ENCODE data around the gene HSDL2.

DNA sequence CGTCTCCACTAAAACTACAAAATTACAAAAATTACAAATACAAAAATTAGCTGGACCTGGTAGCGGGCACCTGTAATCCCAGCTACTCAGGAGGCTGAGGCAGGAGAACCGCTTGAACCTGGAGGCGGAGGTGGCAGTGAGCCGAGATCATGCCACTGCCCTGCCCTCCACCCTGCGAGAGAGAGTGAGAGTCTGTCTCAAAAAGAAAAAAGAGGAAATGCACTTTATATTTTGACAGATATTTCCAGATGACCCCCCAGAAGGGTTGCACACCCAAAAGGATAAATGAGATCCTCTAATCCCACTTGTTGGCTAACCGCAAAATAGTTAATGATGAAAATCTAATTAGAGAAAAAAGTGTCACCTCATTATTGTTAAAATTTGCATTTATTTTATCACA, 2.2 kb downstream of the HSDL2 start:
- TF ChIP-seq, protein P1, sequence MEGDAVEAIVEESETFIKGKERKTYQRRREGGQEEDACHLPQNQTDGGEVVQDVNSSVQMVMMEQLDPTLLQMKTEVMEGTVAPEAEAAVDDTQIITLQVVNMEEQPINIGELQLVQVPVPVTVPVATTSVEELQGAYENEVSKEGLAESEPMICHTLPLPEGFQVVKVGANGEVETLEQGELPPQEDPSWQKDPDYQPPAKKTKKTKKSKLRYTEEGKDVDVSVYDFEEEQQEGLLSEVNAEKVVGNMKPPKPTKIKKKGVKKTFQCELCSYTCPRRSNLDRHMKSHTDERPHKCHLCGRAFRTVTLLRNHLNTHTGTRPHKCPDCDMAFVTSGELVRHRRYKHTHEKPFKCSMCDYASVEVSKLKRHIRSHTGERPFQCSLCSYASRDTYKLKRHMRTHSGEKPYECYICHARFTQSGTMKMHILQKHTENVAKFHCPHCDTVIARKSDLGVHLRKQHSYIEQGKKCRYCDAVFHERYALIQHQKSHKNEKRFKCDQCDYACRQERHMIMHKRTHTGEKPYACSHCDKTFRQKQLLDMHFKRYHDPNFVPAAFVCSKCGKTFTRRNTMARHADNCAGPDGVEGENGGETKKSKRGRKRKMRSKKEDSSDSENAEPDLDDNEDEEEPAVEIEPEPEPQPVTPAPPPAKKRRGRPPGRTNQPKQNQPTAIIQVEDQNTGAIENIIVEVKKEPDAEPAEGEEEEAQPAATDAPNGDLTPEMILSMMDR (IDR thresholded peaks at IDR 0.05): no peak
- no peak for TF ChIP-seq POLR2A (IDR thresholded peaks at IDR 0.05)
